Stimulated activated CD8-positive, alpha-beta memory T cell treated with anti-CD3 and anti-CD28 coated beads, Interleukin-15, amount 100 ng/mL, for 24 hours (primary cell): ENCODE results near the gene PSMB5.
A peak's percentile ranks its signal among the peaks of the same experiment; 100 is the strongest.

Experiments
- DNase-seq: peaks from one replicate; pipeline ENCODE4 v3.0.0-alpha.2; 2020; ENCODE audit warnings: low read depth

Gene PSMB5

GRCh38 chr14:23058654-23059504 lies 24.2 kb upstream of the PSMB5 start:
- no peak for DNase-seq

GRCh38 chr14:23057757-23058653 lies 23.3 kb upstream of the PSMB5 start:
- peak; percentile 71 for DNase-seq

GRCh38 chr14:23056956-23057756 lies 22.5 kb upstream of the PSMB5 start, which contains the start of gene CDH24:
TSS of gene CDH24 (minus strand) at chr14:23057520. CDS start at chr14:23055733, 1,787 bp downstream.
- DNase-seq: peak; percentile 30

- DNase-seq: peak; percentile 25
Measured at GRCh38 chr14:23056145-23056955, 21.6 kb upstream of the PSMB5 start.

DNA sequence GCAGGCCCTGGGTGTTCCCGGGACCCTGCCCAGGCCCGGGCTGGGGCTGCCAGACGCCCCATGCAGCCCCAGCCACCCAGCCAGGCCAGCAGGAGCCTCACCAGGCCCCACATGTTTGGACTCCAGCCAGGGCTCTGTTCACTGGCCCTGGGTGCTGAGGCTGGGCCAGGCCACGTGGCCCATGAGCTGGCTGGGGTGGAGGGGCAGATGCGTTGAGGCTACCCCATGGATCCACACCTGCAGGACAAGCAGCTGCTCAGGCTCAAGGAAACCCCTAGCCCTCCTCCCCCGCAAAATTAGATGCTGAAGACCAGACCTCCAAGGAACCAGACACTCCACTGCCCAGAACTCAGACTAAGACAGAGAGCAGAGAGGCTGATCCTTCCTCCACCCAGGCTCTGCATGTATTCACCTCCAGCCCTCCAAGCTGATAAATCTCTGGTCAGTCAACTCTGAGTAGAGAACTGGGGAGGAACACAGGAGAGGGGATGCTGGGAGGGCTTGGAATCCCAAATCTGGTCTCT lies 21.0 kb upstream of the PSMB5 start:
- no peak for DNase-seq

DNA sequence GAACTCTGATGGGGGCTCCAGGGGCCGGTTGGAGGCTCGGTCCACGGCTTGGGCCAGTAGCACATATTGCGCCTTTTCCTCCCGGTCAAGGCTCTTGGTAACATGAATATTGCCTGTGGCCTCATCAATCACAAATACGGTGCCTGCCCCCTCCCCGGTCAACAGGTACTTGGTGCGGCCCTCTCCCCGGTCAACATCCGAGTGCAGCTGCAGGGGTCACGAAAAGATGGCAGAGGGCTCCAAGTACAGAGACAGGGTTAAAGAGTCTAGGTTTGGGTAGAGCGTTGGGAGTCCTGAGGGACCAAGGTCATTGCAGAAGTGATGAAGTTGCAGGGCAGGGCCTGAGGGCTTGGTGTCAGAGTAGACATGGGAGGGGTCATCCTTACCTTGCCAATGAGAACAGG lies 20.4 kb upstream of the PSMB5 start:
- DNase-seq: no peak

GRCh38 chr14:23054000-23054811 lies 19.5 kb upstream of the PSMB5 start:
- no peak for DNase-seq

DNA sequence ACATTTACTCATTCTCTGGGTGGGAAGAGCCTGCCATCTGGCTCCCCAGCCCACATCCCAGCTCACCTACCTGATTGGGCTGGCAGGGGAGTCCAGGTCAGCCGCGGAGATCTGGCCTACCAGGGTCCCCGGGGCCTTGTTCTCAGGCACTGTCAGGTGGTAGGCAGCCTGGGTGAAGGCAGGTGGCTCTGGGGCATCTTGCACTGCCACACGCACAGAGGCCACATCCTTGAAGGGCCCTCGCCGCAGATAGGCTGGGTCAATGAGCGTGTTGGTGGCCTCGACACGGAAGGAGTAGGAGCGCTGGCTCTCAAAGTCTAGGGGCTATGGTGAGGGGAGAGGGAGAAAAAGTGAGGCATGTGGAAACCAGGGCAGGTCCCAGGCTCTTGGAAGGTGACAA lies 18.7 kb upstream of the PSMB5 start:
- DNase-seq: no peak

GRCh38 chr14:23052671-23053070 lies 18.0 kb upstream of the PSMB5 start:
- DNase-seq: no peak

DNA sequence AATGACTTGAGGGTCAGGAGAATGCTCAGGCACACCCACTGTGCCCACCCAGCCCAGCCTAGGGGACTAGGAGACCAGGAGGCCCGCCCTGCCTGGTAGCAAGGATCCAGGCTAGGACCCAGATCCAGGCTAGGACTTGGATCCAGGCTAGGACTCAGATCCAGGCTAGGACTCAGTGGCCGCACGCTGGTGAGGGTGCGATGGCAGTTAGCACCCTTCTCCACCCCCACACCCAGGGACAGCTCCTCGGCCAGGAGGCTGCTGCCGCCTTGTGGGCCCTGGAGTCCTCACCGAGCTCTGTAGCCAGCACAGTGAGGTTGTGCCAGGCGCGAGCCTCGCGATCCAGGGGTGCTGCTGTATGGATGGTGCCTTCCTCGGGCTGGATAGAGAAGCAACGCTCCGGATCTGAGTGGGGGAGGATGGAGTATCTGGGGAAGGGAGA lies 17.5 kb upstream of the PSMB5 start:
- no peak for DNase-seq

DNA sequence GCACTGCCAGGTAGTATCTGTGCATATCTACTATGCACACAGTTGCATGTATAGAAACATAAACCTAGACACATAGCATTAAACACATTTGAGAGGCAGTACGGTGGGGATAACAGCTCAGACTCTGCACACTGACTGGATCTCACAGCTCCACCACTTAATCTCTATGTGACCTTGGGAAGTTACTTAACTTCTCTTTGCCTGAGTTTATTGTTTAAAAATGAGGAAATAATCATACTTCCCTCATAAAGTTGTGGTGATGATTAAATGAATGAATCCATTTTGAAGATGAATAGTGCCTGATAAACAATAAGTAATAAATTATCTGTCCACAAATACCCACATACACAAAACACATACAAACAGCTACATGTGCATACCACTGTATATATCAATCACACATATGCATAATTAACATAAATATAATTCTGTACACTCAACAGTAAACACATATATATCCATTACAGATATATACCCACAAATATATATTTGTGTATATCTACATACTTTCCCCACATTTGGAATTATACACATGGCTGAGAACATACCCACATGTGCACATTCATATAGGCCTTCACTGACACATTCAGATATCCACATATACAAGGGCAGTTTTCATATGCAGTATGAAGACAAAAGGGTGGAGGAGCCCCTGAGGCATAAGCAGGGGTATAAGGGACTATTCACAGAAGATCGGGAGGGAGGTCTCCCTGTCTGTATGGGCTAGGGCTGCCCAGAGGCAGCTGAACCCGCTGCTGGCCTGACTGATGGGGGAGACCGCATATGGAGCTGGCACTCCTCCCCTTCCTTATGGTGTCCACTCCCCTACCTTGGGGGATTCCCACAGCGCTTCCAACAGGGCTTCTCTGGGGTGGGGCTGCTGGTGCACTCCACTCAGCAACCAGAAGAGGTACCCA lies 16.7 kb upstream of the PSMB5 start:
- no peak for DNase-seq

DNA sequence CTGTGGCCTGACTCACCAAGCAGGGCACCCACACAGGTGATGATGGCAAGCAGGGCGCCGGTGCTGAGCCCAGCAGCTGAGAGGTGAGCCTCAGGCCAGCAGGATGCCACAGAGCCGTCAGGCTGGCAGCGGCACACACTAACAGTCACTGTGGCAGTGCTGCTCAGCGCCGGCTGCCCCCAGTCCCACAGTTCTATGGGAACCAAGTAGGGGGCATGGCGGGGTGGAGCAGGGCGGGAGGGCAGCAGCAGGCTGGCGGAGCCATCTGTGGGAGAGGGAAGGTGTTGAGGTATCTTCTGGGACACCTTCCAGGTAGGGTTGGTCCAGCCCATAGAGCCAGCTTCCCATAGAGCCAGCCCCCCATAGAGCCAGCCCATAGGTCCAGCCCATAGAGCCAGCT lies 14.3 kb upstream of the PSMB5 start:
- DNase-seq: no peak

GRCh38 chr14:23047751-23048693 lies 13.3 kb upstream of the PSMB5 start:
- no peak for DNase-seq

- no peak for DNase-seq
Measured at GRCh38 chr14:23047034-23047634, 12.4 kb upstream of the PSMB5 start.

GRCh38 chr14:23045419-23046357 lies 11.0 kb upstream of the PSMB5 start:
- no peak for DNase-seq

GRCh38 chr14:23044840-23045239 lies 10.1 kb upstream of the PSMB5 start:
- DNase-seq: no peak
